Keratinocyte (primary cell): Measurements from ENCODE around the gene PACS2.

Experiments used
- CTCF ChIP-seq, 3 experiments: IDR thresholded peaks in 1 of 3; conservative IDR thresholded peaks in 1 of 3; optimal IDR thresholded peaks in 1 of 3; 2 replicates in 2 of 3; 3 replicates in 1 of 3; pipeline versions ENCODE3 to v1.5.1; 2011; ENCODE audit warnings: low read length in 3 of 3, mild to moderate bottlenecking in 3 of 3, moderate library complexity in 2 of 3, control low read depth in 1 of 3, inconsistent platforms in 1 of 3; ENCODE audit not compliant: insufficient read depth in 2 of 3; ENCODE audit errors: extremely low read depth in 1 of 3
- EZH2 ChIP-seq: IDR thresholded peaks from one replicate; pipeline ENCODE4 v1.6.1; 2012; ENCODE audit warnings: inconsistent platforms, mild to moderate bottlenecking, low read length, moderate library complexity

DNA sequence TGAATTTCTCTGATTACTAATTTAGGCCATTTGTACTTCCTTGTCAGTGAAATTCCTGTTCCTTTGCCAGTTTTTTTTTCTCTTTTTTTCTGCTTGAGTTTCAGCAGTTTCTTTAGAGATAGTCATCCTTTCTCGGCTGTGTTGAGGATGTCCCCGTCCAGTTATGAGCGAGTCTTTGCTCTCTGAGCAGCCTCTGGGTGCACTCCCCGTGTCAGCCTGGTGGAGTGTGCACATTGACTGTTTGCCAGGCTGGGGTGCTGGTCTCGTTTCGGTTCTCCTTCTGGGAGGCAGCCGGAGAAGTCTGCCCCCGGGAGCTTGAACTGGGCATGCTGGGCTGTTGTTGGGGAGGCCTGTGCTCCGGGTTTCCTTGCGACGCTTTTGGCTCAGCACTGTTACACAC lies 3.0 kb downstream of the PACS2 start:
- TF ChIP-seq CTCF (optimal IDR thresholded peaks at IDR 0.05 in 1 of 3, IDR thresholded peaks at IDR 0.05 in 1 of 3, conservative IDR thresholded peaks at IDR 0.05 in 1 of 3; ENCODE audit: extremely low read depth in 1 of 3, insufficient read depth in 2 of 3, low read length in 3 of 3): no peak
- TF ChIP-seq EZH2: no peak
